CMK (cell line): ENCODE measurements around the gene NXPE3.

Source experiments
- DNase-seq: peaks from one replicate; pipeline ENCODE4 v3.0.0-alpha.2; 2010; ENCODE audit warnings: low read depth

NXPE3 gene

GRCh38 chr3:101803173-101803782, 24.3 kb downstream of the NXPE3 start:
- no peak for DNase-seq

GRCh38 chr3:101803939-101804338, 24.9 kb downstream of the NXPE3 start:
- no peak for DNase-seq

DNA sequence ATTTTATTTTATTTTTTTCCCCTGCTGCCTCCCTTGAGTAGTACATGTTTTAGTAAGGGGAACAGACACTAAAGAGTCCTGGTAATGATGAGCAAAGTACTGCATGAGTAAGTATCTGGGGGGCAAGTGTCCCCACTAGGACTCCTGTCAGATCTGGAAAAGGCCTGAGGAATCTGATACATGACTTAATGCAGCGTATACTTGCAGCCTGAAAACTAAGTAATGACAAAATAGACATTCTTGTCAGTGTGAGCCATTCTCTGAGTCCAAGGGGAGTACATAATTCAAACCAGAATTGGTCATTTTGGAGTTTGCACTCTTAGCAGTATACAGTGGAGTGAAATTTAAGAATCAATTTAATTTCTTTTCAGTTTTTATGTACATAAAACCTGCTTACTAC, 27.5 kb downstream of the NXPE3 start:
- no peak for DNase-seq

DNA sequence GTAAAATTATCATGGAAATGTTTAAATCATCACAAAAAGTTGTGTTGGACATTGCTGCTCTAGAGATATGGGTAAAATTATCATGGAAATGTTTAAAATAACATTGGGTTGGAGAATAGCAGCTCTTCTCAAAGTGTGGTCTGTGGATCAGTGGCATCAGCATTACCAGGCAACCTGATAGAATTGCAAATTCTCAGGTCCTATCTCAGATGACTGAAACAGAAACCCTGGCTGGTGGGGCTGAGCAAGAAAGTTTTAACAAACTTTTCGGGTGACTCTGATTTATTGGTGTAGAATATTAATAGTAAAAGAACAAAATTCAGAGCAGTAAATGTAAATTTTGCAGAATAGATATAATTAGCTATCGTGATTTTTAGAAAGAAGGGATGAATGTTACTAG, 28.9 kb downstream of the NXPE3 start:
- DNase-seq, result no peak

DNA sequence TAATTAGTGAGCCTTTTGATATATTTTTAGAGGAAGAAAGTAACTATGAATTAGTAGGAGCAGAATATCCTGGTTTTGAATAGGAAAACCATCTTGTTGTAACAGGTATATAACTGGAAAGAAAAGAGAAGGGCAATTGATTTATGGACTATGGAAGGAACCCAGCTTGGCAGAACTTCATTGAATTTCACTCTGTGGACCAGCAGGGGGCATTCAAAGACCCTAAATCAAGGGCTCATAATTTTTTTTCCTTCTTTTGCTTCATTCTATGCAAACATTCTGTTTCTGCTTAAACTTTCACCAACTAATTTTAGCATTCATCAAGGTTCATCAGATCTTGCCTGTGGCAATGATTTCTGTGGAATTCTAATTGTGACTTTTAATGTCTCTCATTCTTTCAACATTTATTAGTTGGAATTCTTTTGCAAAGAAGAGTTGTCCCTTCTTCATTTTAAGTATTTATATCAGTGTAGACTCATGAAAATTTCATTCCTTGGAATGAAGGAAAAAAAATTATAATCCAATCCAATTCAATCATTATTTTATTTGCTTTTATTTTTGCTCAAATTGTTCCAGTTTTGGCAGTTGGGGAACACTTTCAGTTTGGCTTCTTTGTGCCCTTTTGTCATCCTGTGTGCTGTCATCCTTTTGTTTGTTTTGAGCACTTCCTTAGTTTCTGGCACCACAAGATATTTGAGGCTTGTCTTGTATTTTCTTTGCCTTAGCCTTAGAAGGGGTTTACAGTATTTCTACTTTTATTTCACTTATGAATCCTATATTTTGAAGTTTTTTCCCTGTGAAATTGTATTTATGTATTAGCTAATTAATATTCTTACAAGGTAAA, 30.4 kb downstream of the NXPE3 start:
- no peak for DNase-seq

DNA sequence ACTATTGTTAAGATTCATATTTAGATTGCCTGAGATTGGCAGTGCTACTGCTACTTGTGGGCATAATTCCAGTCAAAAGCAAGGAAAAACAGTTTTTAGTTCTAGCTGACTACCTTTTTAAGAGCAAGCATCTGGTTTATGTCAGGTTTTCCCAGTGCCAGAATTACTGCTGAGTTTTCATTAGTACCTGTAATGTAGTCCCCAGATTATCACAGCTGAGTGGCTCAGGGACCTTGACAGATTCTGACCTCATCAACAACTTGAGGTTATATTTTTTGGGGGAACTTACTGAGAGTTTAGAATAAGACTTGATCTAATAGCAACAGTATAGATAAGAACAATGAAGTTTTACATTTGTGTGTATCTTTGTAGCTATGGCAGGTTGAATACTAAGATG, 31.0 kb downstream of the NXPE3 start:
- no peak for DNase-seq

GRCh38 chr3:101811875-101812274, 32.9 kb downstream of the NXPE3 start:
- no peak for DNase-seq

- DNase-seq, result no peak
Measured at GRCh38 chr3:101812895-101813294, 33.9 kb downstream of the NXPE3 start.

DNA sequence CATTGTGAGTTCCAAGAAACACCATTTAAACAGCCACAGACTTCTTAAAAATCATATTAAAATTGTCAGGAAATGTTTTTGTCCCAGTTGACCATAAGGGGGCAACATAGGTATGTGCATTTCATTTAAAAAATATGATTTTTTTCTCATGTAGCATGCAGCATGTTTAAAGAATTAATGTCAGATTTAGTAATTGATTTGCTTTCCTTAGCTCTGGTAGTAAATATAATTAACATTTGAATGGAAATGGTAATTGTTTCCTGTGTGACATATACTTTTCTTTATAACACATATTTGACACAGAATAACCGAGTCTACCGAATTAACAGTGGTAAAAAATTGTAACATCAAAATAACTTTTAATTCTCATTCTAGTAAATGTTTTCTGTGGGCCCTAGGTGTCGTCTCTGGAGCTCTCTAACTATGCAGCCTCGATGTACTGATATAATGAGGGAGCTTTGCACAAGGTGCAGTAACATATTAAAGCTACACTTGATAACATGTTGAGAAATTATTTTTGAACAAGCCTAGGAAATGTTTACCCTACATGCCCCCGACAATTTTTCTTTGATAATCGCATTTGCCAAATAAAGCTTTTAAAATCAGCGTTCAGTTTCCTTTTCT, 34.9 kb downstream of the NXPE3 start:
- no peak for DNase-seq

- no peak for DNase-seq
Measured at GRCh38 chr3:101814835-101815234, 35.8 kb downstream of the NXPE3 start.

- DNase-seq, result no peak
Measured at GRCh38 chr3:101816215-101817149, 37.5 kb downstream of the NXPE3 start.

- DNase-seq, result no peak
Measured at GRCh38 chr3:101817992-101818391, 39.0 kb downstream of the NXPE3 start.

DNA sequence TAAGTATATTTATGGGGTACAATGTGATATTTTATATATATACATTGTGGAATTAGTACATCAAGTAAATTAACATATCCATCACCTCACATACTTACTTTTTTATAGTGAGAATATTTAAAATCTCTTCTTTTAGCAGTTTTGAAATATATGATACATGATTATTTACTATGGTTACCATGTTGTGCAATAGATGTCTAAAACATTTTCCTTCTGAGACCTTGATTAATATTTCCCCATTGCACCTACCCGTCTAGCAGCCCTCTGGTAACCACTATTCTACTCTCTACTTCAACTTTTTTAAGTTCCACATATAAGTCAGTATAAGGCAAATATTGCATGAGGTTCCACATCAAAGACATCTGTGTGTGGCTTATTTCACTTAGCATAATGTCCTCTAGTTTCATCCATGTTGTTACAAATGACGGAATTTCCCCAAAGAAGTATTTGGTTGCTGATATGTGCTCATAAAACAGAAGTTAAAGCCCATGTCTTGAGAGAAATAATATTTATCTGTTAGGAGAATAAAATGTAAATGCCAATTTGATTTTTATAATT, 40.7 kb downstream of the NXPE3 start:
- no peak for DNase-seq

DNA sequence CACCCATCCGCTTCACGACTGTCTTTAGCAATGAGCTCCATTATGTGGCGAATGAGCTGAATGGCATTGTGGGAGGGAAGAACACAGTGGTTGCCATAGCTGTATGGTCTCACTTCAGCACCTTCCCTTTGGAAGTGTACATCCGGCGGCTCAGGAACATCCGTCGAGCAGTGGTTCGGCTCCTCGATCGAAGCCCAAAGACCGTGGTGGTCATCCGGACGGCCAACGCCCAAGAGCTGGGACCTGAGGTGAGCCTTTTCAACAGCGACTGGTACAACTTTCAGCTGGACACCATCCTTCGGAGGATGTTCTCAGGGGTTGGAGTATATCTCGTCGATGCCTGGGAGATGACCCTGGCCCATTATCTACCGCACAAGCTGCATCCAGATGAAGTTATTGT, 42.5 kb downstream of the NXPE3 start:
- DNase-seq, result no peak

DNA sequence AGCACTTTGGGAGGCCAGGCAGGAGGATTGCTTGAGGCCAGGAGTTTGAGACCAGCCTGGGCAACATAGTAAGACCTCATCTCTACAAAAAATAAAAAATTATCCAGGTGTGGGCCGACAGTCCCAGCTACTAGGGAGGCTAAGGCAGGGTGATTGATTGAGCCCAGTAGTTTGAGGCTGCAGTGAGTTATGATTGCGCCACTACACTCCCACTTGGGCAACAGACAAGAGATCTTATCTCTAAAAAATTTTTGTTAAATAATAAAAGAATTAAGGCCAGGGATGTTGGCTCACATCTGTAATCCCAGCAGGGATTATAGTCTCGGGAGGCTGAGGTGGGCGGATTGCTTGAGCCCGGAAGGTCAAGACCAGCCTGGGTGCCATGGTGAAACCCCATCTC, 44.5 kb downstream of the NXPE3 start:
- DNase-seq, result no peak

DNA sequence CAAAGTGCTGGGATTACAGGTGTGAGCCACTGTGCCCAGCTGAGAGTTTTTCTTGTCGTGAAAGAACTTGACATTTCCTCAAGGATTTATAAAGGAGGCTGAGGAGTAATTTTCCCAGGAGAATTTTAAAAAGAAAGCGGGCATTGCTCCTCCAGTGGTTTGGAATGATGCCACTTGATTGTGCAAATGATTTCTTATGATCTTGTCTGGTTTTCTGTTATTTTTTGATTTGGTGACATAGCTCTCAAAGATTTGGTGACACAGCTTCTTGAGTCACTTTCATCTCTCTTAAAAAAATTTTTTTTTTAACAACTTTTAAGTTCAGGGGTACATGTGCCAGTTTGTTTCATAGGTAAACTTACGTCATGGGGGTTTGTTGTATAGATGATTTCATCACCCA, 45.7 kb downstream of the NXPE3 start:
- no peak for DNase-seq

GRCh38 chr3:101825904-101826445, 47.0 kb downstream of the NXPE3 start:
- DNase-seq, result no peak

DNA sequence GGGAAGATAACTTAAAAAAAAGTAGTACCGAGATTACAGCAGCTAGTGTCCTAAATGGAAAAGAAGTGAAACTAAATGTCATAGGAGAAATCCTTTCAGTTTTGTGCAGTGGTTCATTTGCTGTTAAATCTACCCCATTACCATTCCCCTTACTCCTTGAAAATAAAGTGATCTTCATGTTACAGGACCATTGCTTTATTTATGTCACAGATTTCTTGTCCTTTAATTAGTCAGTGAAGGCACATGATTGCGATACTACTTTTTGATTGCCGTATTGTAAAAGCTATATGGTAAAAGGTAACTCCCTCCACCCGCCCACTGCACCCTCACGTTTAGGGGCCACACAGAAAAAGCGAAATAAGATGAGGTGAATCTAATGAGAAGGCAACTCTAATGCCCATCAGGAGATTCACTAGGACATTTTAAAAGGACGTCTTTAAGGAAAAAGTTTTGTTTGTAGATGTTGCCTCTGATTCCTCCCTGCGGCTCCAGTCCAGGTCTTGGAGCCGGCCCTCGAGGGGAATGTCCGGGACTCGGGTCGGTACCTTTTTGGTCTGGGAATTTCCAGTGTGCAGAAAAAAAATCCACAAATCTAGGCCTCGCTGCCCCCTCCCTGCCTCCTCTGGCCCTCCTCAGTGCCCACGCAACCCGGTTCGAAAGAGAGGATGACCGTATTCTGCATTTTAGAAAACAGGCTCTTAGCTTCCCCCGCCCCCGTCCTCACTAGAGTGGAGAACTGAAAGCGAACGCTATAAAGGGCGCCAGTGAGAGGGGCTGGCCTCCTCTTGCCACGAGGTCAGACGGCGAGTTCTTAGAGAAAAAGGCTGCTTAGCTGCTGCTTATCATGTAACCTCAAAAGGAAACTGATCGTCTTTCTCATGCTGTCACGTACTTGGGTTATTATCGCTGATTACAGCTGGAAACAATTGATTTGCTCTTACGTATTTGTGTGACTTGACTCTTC, 48.5 kb downstream of the NXPE3 start:
- DNase-seq, result no peak

DNA sequence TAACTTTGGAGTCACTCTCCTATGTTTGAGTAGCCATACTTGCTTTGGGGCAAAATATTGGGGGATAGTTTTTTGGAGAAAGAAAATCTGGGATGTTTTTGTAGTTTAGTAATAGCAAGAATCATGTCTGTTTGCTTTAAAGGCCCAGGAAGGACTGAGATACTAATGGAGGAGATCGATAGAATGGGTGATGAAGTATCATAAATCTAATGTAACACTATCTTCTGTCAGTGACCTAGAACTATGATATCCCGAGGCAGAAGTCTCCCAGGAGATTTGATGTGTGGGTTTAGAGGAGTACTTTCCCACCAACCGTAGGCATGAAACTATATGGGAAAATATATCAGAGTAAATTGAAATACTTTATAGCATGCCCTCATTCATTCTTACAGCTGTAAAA, 49.3 kb downstream of the NXPE3 start:
- no peak for DNase-seq

GRCh38 chr3:101828691-101829436, 49.9 kb downstream of the NXPE3 start:
- DNase-seq, result no peak
